Measurements from ENCODE around the gene GSG1L. TPM values are rescaled to one million over a fixed set of nuclear protein-coding genes. Genes with fewer than 3 reads are reported as not detected.

Gene GSG1L
- total RNA-seq, 2 experiments from 2014 or later: not detected

DNA sequence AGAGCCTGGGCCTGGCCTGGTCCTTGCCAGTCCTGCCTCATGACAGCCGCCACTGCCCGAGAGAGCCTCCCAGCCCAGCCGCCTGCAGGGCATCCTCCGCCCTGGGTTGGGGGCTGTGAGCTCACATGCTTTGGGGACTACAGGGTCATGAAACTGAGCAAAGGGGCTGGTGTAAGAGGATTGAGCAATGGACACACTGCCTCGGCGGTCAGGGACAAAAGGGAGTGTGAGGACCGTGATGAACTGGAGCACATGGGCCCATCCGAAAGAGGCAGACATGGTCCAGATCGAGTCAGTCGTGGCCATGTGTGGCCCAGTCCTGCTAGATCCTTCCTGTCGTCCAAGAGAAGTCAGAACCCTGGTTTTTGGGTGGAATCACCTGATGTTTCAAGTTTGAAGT is 52.3 kb downstream of the GSG1L start:
- H3K9me3 Mint-ChIP-seq: no peaks in the 10 kb centered on the region
- POLR2A ChIA-PET: no interaction called here
- H3K36me3 Mint-ChIP-seq: no peaks in the 10 kb centered on the region
- peaks cover 8% of the 10 kb centered on the region for H3K4me1 Mint-ChIP-seq
- no peak overlapping the region for H3K4me3 Mint-ChIP-seq
- DNase-seq (no peak), ATAC-seq (ENCODE audit: low read depth) (no peak)
- H3K27ac Mint-ChIP-seq: peak overlapping the region; percentile 58
- H3K27me3 Mint-ChIP-seq: peaks cover 10% of the 10 kb centered on the region

DNA sequence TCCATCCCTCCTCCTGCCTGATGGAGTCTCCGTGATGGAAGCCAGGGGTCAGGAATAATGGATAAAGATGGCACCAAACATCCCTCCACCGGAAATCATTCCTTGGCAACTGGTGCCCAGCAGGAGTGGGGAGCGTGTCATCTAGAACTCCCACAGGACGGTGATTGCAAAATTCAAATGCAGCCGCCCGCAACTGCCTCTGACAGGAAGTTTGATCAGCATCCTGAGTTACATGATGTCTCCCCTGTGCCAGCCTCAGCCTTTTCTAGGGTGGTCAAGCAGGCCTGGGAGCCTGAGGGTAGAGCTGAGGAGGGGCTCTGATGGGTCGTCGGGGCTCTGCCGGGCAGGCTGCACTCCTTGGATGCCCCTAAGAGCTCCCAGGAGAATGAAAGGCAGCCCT is 52.8 kb downstream of the GSG1L start:
- Mint-ChIP-seq H3K27ac (peak overlapping the region; percentile 54), H3K36me3 (no peaks in the 10 kb centered on the region), H3K4me3 (no peak overlapping the region), H3K27me3 (peaks cover 10% of the 10 kb centered on the region), H3K4me1 (peaks cover 8% of the 10 kb centered on the region), H3K9me3 (no peaks in the 10 kb centered on the region)
- DNase-seq (no peak), ATAC-seq (ENCODE audit: low read depth) (no peak)
- POLR2A ChIA-PET: no interaction called here

DNA sequence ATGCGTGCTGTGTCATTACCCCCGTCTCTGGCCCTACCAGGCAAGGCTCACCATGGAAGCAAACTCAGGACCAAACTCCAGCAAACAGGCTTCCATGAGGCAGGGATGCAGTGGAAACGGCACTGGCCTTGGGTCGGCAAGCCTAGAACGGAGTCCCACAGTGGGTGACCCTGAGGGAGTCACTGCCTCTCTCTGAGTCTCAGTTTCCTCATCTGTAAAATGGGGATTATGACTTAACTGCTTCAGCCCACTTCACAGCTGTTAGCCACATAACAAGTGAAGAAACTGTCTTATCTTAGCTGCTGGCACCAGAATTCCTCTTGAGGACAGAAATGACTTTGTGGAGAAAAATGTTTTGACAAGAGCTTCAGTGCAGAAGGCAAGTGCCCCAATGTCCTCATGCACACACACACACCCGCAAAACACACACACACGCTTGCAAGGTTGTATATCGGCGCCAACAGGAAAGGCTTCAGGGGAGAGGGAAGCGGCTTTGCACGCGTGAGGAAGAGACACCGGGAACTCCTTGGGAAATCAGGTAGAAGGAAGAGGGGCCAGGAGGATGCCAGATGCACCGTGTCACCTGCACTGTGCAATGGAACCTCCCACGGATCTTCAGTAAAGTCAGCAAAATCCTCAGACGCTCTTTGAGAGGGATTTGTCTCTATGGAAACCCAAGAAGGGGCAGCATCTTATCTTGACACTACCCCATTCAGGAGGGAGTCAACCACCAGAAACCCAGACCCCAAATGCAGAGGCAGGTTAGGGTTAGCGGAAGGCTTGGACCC is 53.7 kb downstream of the GSG1L start:
- ATAC-seq (ENCODE audit: low read depth): no peak
- no peak overlapping the region for H3K4me3 Mint-ChIP-seq
- peaks cover 10% of the 10 kb centered on the region for H3K27me3 Mint-ChIP-seq
- no peak overlapping the region for H3K27ac Mint-ChIP-seq
- POLR2A ChIA-PET: no interaction called here
- no peak for DNase-seq
- no peaks in the 10 kb centered on the region for H3K36me3 Mint-ChIP-seq
- peaks cover 8% of the 10 kb centered on the region for H3K4me1 Mint-ChIP-seq
- H3K9me3 Mint-ChIP-seq: no peaks in the 10 kb centered on the region

- no peak overlapping the region for H3K4me3 Mint-ChIP-seq
- POLR2A ChIA-PET: no interaction called here
- no peak for DNase-seq
Measured at GRCh38 chr16:28003923-28004322, 59.6 kb downstream of the GSG1L start.

DNA sequence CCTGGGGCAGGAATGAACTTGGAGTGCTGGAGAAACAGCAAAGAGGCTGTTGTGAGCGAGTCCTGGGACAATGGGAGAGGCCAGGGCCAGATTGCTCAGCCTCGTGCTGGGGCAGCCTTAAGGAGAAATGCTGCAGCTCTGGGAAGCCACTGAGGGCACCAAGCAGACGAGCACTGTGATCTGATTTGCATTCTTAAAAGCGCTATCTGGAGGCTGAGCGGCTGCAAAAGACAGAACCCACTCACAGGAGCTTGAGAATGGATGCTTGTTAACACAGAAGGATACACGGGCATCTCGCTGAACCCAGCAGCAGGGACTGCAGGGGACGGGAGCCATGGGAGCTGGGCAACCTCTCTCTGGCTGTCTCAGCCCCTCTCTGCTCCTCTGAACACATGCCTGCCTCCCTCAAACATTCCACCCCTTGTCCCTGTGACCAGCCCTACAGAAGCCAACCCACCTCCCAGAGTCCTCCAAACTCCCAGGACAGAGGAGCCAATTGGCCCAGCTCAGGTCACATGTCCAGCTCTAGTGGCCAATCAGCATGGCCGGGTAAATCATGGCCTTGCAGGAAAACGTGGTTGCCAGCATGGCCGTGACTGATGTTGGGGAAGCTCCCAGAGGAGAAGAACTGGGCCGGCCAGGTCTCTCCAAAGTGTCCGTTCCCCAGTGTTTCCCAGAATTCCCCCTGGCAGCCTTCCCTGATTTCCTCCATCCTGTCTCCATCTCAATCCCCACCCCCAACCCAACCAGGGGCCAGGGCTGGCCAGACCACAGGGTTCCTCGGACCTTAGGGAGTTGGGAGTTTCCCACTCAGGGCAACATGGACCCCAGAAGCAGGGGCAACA is 60.3 kb downstream of the GSG1L start:
- H3K9me3 Mint-ChIP-seq: no peaks in the 10 kb centered on the region
- no peaks in the 10 kb centered on the region for H3K36me3 Mint-ChIP-seq
- DNase-seq (no peak), ATAC-seq (ENCODE audit: low read depth) (no peak)
- H3K27me3 Mint-ChIP-seq: peaks cover 11% of the 10 kb centered on the region
- H3K4me3 Mint-ChIP-seq: no peak overlapping the region
- H3K27ac Mint-ChIP-seq: no peak overlapping the region
- POLR2A ChIA-PET: no interaction called here
- no peaks in the 10 kb centered on the region for H3K4me1 Mint-ChIP-seq

More at GRCh38 chr16:28003923-28004322, 59.6 kb downstream of the GSG1L start:
- Mint-ChIP-seq H3K4me1 (no peaks in the 10 kb centered on the region), H3K9me3 (no peaks in the 10 kb centered on the region), H3K27me3 (peaks cover 11% of the 10 kb centered on the region), H3K36me3 (no peaks in the 10 kb centered on the region), H3K27ac (no peak overlapping the region)
- ATAC-seq (ENCODE audit: low read depth): no peak

- no peaks in the 10 kb centered on the region for H3K36me3 Mint-ChIP-seq
- H3K27me3 Mint-ChIP-seq: peaks cover 8% of the 10 kb centered on the region
- POLR2A ChIA-PET: no interaction called here
- no peak overlapping the region for H3K4me3 Mint-ChIP-seq
- no peaks in the 10 kb centered on the region for H3K9me3 Mint-ChIP-seq
- DNase-seq (no peak), ATAC-seq (ENCODE audit: low read depth) (no peak)
- no peak overlapping the region for H3K27ac Mint-ChIP-seq
- H3K4me1 Mint-ChIP-seq: peaks cover 2% of the 10 kb centered on the region
Measured at GRCh38 chr16:28001642-28002041, 61.9 kb downstream of the GSG1L start.

GRCh38 chr16:28001184-28001583 is 62.3 kb downstream of the GSG1L start:
- H3K27me3 Mint-ChIP-seq: peaks cover 8% of the 10 kb centered on the region
- POLR2A ChIA-PET: no interaction called here
- peaks cover under 1% of the 10 kb centered on the region for H3K9me3 Mint-ChIP-seq
- peaks cover under 1% of the 10 kb centered on the region for H3K36me3 Mint-ChIP-seq
- no peak for ATAC-seq (ENCODE audit: low read depth)
- DNase-seq: no peak
- no peak overlapping the region for H3K27ac Mint-ChIP-seq
- H3K4me3 Mint-ChIP-seq: no peak overlapping the region
- peaks cover 3% of the 10 kb centered on the region for H3K4me1 Mint-ChIP-seq

DNA sequence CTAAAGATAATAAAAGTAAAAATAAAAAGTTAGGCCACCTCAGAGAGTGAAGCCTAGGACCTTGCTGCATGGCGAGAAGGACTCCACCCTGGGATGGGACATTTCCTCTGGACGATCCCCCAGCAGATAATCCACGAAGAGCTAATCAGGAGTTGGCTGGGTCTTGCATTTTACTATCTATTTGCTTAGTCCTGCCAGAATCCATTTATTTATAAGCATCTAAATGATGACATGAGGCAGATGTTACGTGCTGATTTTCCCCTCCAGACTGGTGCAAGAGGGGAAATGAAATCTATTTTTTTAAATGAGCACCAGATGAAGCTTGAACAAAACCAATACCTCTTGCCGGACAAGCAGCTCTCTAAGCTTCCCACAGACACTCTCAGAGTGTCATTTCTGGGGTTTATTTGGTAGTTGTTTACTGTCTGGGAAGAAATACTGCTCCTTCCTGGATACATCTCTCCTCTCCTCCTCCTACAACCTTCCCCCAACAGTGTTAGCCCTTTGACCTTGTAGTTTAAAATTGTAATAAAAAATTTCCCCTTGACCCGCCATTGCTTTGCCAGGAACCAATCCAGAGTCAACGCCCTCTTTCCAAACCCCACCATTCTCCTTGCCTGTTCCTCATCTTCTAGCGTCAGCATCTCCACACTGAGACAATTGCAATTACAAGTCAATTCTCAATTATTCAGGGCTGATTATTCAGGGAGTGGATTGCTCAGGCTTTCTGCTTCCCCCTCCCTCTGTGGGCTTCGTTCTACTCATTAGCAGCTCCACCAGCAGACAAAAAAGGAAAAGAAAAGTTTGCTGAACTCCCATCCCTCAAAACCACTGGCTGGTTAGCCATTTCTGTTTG is 63.0 kb downstream of the GSG1L start:
- DNase-seq: no peak
- H3K4me1 Mint-ChIP-seq: peaks cover 9% of the 10 kb centered on the region
- peaks cover 8% of the 10 kb centered on the region for H3K27me3 Mint-ChIP-seq
- H3K27ac Mint-ChIP-seq: no peak overlapping the region
- H3K9me3 Mint-ChIP-seq: peaks cover 3% of the 10 kb centered on the region
- POLR2A ChIA-PET: no interaction called here
- ATAC-seq (ENCODE audit: low read depth): no peak
- peaks cover 3% of the 10 kb centered on the region for H3K36me3 Mint-ChIP-seq
- no peak overlapping the region for H3K4me3 Mint-ChIP-seq

GRCh38 chr16:27999687-28000086 is 63.8 kb downstream of the GSG1L start:
- POLR2A ChIA-PET: no interaction called here
- H3K4me1 Mint-ChIP-seq: peaks cover 18% of the 10 kb centered on the region
- ATAC-seq (ENCODE audit: low read depth): no peak

GRCh38 chr16:27995378-27995777 is 68.1 kb downstream of the GSG1L start:
- Mint-ChIP-seq H3K27ac (peak overlapping the region; percentile 86), H3K9me3 (peaks cover 17% of the 10 kb centered on the region), H3K4me3 (peak overlapping the region; percentile 59), H3K36me3 (peaks cover 24% of the 10 kb centered on the region), H3K4me1 (peaks cover 26% of the 10 kb centered on the region), H3K27me3 (peaks cover 15% of the 10 kb centered on the region)
- POLR2A ChIA-PET: no interaction called here
- DNase-seq (peak; percentile 39), ATAC-seq (ENCODE audit: low read depth) (peak; percentile 66)

More at GRCh38 chr16:27999687-28000086, 63.8 kb downstream of the GSG1L start:
- no peak for DNase-seq
- Mint-ChIP-seq H3K36me3 (peaks cover 6% of the 10 kb centered on the region), H3K27ac (no peak overlapping the region), H3K27me3 (peaks cover 8% of the 10 kb centered on the region), H3K4me3 (no peak overlapping the region), H3K9me3 (peaks cover 3% of the 10 kb centered on the region)

DNA sequence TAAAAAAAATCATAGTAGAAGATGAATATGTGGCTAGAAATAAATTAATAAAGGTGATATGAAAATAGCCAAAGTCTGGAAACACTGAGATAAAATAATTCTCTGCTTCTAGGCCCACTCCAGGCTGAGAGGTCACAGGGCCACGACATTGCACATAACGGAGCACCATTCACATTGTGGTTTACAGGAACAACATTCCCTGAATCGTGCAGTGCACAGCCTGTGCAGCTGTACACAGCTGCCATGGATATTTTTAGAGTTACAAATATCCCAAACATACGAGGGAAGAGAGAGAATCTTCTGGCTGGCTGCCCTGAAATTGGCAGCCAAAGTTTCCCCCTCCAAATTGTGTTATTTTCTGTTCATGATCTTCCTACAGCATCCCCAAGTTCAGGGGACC is 68.8 kb downstream of the GSG1L start:
- Mint-ChIP-seq H3K9me3 (peaks cover 17% of the 10 kb centered on the region), H3K4me1 (peaks cover 26% of the 10 kb centered on the region), H3K36me3 (peaks cover 24% of the 10 kb centered on the region), H3K27ac (peak overlapping the region; percentile 86), H3K27me3 (peaks cover 15% of the 10 kb centered on the region), H3K4me3 (peak overlapping the region; percentile 59)
- POLR2A ChIA-PET: no interaction called here
- no peak for ATAC-seq (ENCODE audit: low read depth)
- DNase-seq: no peak

GRCh38 chr16:27993587-27993986 is 69.9 kb downstream of the GSG1L start:
- Mint-ChIP-seq H3K4me1 (peaks cover 26% of the 10 kb centered on the region), H3K27me3 (peaks cover 15% of the 10 kb centered on the region), H3K27ac (no peak overlapping the region), H3K9me3 (peaks cover 17% of the 10 kb centered on the region), H3K4me3 (no peak overlapping the region), H3K36me3 (peaks cover 24% of the 10 kb centered on the region)
- DNase-seq: no peak
- ATAC-seq (ENCODE audit: low read depth): no peak
- POLR2A ChIA-PET: no interaction called here

GRCh38 chr16:27991876-27992275 is 71.6 kb downstream of the GSG1L start:
- Mint-ChIP-seq H3K9me3 (peaks cover 17% of the 10 kb centered on the region), H3K27ac (no peak overlapping the region), H3K4me3 (no peak overlapping the region), H3K4me1 (peaks cover 24% of the 10 kb centered on the region), H3K36me3 (peaks cover 24% of the 10 kb centered on the region), H3K27me3 (peaks cover 20% of the 10 kb centered on the region)
- POLR2A ChIA-PET: no interaction called here
- DNase-seq: no peak
- no peak for ATAC-seq (ENCODE audit: low read depth)
